SK-N-SH (cell line): ENCODE data around the gene CELF4. TPM values are rescaled to one million over a fixed set of nuclear protein-coding genes. Genes with fewer than 3 reads are reported as not detected.

Source experiments
- CTCF ChIA-PET: fragments of 300-600, 350-600 bp; formaldehyde crosslinking; extraction: SDS; loops from one replicate; lab custom pipeline; 2021; lab: Yijun Ruan, JAX
- POLR2A ChIA-PET: fragments of 350-600 bp; sonication (Branson Sonifier 250); formaldehyde crosslinking; extraction: SDS; loops from one replicate; lab custom pipeline; 2020; ENCODE audit warnings: antibody characterized with exemption, inconsistent platforms; lab: Yijun Ruan, JAX
- DNase-seq: peaks from one replicate; pipeline ENCODE4 v3.0.0; 2012
- H2AFZ ChIP-seq: fragments of 200-600 bp; sonication (generic); 2 replicates; pipeline ENCODE4 v1.8.1; 2016; ENCODE audit warnings: antibody characterized with exemption, mild to moderate bottlenecking, low read depth
- H3F3A ChIP-seq: fragments of 200-600 bp; sonication (generic); replicated peaks from 2 replicates; pipeline ENCODE3; 2016; ENCODE audit warnings: antibody characterized with exemption, mild to moderate bottlenecking; ENCODE audit not compliant: insufficient read depth
- H3K27ac ChIP-seq, 2 experiments: fragments of 200-500 bp in 1 of 2; fragments of 200-600 bp in 1 of 2; sonication (Bioruptor generic) in 1 of 2; sonication (generic), shearing (Covaris generic) in 1 of 2; 2 replicates each; pipeline versions ENCODE4 v1.5.1 to v1.6.1; 2014 to 2016; ENCODE audit warnings: low read depth in 2 of 2, inconsistent platforms in 1 of 2, low read length in 1 of 2, mild to moderate bottlenecking in 1 of 2, mixed read lengths in 1 of 2
- H3K27me3 ChIP-seq: fragments of 200-600 bp; sonication (generic), shearing (Covaris generic); 2 replicates; pipeline ENCODE4 v1.6.1; 2016; ENCODE audit warnings: mixed run types; ENCODE audit not compliant: insufficient read depth
- H3K36me3 ChIP-seq, 2 experiments: fragments of 200-500 bp in 1 of 2; fragments of 200-600 bp in 1 of 2; sonication (Bioruptor generic) in 1 of 2; sonication (generic) in 1 of 2; replicated peaks in 1 of 2; 2 replicates each; pipeline versions ENCODE3 to v1.5.1; 2014 to 2016; ENCODE audit warnings: low read length in 1 of 2, mild to moderate bottlenecking in 1 of 2; ENCODE audit not compliant: insufficient read depth in 2 of 2, control insufficient read depth in 1 of 2
- H3K4me1 ChIP-seq, 2 experiments: fragments of 200-500 bp in 1 of 2; fragments of 200-600 bp in 1 of 2; sonication (Bioruptor generic) in 1 of 2; sonication (generic), shearing (Covaris generic) in 1 of 2; 2 replicates each; pipeline versions ENCODE4 v1.5.1 to v1.6.1; 2014 to 2016; ENCODE audit warnings: low read depth in 1 of 2, low read length in 1 of 2, mixed run types in 1 of 2; ENCODE audit not compliant: insufficient read depth in 2 of 2, control insufficient read depth in 1 of 2
- H3K4me2 ChIP-seq: fragments of 200-600 bp; sonication (generic), shearing (Covaris generic); 2 replicates; pipeline ENCODE4 v1.6.1; 2017; ENCODE audit warnings: mixed run types
- H3K4me3 ChIP-seq, 2 experiments: fragments of 200-500 bp in 1 of 2; fragments of 200-600 bp in 1 of 2; sonication (Bioruptor generic) in 1 of 2; sonication (generic), shearing (Covaris generic) in 1 of 2; 2 replicates each; pipeline versions ENCODE4 v1.5.1 to v1.8.1; 2014 to 2016; ENCODE audit warnings: low read depth in 2 of 2, inconsistent platforms in 1 of 2, low read length in 1 of 2, mild to moderate bottlenecking in 1 of 2, mixed read lengths in 1 of 2, moderate library complexity in 1 of 2
- H3K79me2 ChIP-seq: fragments of 200-600 bp; sonication (generic); 2 replicates; pipeline ENCODE4 v1.8.1; 2017; ENCODE audit warnings: mild to moderate bottlenecking; ENCODE audit not compliant: insufficient read depth
- H3K9ac ChIP-seq: fragments of 200-600 bp; sonication (generic); 2 replicates; pipeline ENCODE4 v1.6.1; 2017; ENCODE audit warnings: mixed run types
- H3K9me2 ChIP-seq: fragments of 200-600 bp; sonication (generic); 2 replicates; pipeline ENCODE4 v1.6.1; 2017; ENCODE audit warnings: mixed run types
- H3K9me3 ChIP-seq: fragments of 200-600 bp; sonication (generic); 2 replicates; pipeline ENCODE4 v1.6.1; 2017; ENCODE audit warnings: mixed run types, mild to moderate bottlenecking, moderate library complexity
- H4K20me1 ChIP-seq: fragments of 200-600 bp; sonication (generic); 2 replicates; pipeline ENCODE4 v1.6.1; 2017; ENCODE audit warnings: mild to moderate bottlenecking, mixed run types; ENCODE audit not compliant: insufficient read depth
- CHD2 ChIP-seq: fragments of 150-350 bp; IDR thresholded peaks from 2 replicates; pipeline ENCODE4 v1.6.1; 2018; ENCODE audit warnings: low read length; ENCODE audit not compliant: partially characterized antibody
- CTCF ChIP-seq: fragments of 200-600 bp; sonication (generic); IDR thresholded peaks from 2 replicates; pipeline ENCODE4 v1.6.1; 2017; ENCODE audit warnings: antibody characterized with exemption, mild to moderate bottlenecking, moderate library complexity
- FOSL2 ChIP-seq: IDR thresholded peaks from 2 replicates; pipeline ENCODE4 v1.4.0; 2012; ENCODE audit warnings: low read depth, mild to moderate bottlenecking, moderate library complexity, borderline replicate concordance
- FOXJ3 ChIP-seq: sonication (generic); formaldehyde crosslinking; IDR thresholded peaks from 2 replicates; pipeline ENCODE4 v1.5.1; 2020; ENCODE audit warnings: mild to moderate bottlenecking, missing genetic modification reagents
- GABPA ChIP-seq: IDR thresholded peaks from 2 replicates; pipeline ENCODE4 v1.4.0; 2012; ENCODE audit warnings: low read depth, mild to moderate bottlenecking
- GATA2 ChIP-seq: sonication (generic); formaldehyde crosslinking; IDR thresholded peaks from 2 replicates; pipeline ENCODE4 v1.5.0; 2020; ENCODE audit warnings: mild to moderate bottlenecking, missing genetic modification reagents
- IRF3 ChIP-seq: fragments of 150-350 bp; IDR thresholded peaks from 2 replicates; pipeline ENCODE4 v1.6.1; 2016; ENCODE audit warnings: mild to moderate bottlenecking, low read depth, low read length
- JUND ChIP-seq: IDR thresholded peaks from 2 replicates; pipeline ENCODE4 v1.4.0; 2012
- MAX ChIP-seq: IDR thresholded peaks from 2 replicates; pipeline ENCODE4 v1.4.0; 2012; ENCODE audit warnings: low read depth
- MXI1 ChIP-seq: IDR thresholded peaks from 2 replicates; pipeline ENCODE4 v1.6.1; 2012; ENCODE audit warnings: mild to moderate bottlenecking, low read depth, low read length, improper control_type of control experiment
- NFIC ChIP-seq: IDR thresholded peaks from 2 replicates; pipeline ENCODE4 v1.4.0; 2012; ENCODE audit warnings: borderline replicate concordance
- POLR2AphosphoS5 ChIP-seq: IDR thresholded peaks from 2 replicates; pipeline ENCODE4 v1.6.1; 2012; ENCODE audit warnings: low read depth, low read length
- SIN3A ChIP-seq: IDR thresholded peaks from 2 replicates; pipeline ENCODE4 v1.6.1; 2012; ENCODE audit warnings: low read depth, mild to moderate bottlenecking, low read length, moderate library complexity, borderline replicate concordance
- TAF1 ChIP-seq: IDR thresholded peaks from 2 replicates; pipeline ENCODE4 v1.6.1; 2012; ENCODE audit warnings: low read depth, mild to moderate bottlenecking, low read length, moderate library complexity, borderline replicate concordance
- TCF12 ChIP-seq: IDR thresholded peaks from 2 replicates; pipeline ENCODE4 v1.4.0; 2012
- WGBS: methylation state at CpG from one replicate; pipeline ENCODE4 v1.1.6; 2017; ENCODE audit warnings: low lambda C conversion rate; 5-methylcytosine and 5-hydroxymethylcytosine counted together
- polyA plus RNA-seq, 3 experiments: library from polyadenylated mRNA; depleted of rRNA; stranded (reverse); fragments of >200 nt; gene quantifications; 2 replicates each; pipeline ENCODE4 v1.2.3, GENCODE V29; 2012

Gene CELF4
- polyA plus RNA-seq, 1 of the 3 experiments (the other 2 are of a cell fraction), result 0.26 TPM

- TF ChIP-seq SIN3A (no peak), FOSL2 (no peak)
Observed at GRCh38 chr18:37390687-37391086, 174.9 kb downstream of the CELF4 start (continued).

- CTCF ChIA-PET, result interaction anchor here (0.7 to 1.3 kb wide), 3 partner anchors 54 to 389 kb away, joined by 3 to 4 read pairs (median 3); no protein-coding TSS in a partner anchor
- 41% methylated on average over 9 of the region's 19 CpGs for WGBS
Observed at GRCh38 chr18:37389684-37390368, 175.8 kb downstream of the CELF4 start.

More at GRCh38 chr18:37389684-37390368, 175.8 kb downstream of the CELF4 start:
- POLR2A ChIA-PET, result no interaction called here
- H3K9ac ChIP-seq, result no peak overlapping the region
- H3K36me3 ChIP-seq, result no peaks in the 10 kb centered on the region
- H3K4me2 ChIP-seq, result no peak overlapping the region
- H2AFZ ChIP-seq, result no peak overlapping the region
- no peaks in the 10 kb centered on the region for H3K79me2 ChIP-seq
- H4K20me1 ChIP-seq, result no peaks in the 10 kb centered on the region
- no peaks in the 10 kb centered on the region for H3K9me2 ChIP-seq
- peaks cover 0 to 34% of the 10 kb centered on the region in 2 experiments; a peak in 1 of 4 replicates for H3K4me1 ChIP-seq
- TF ChIP-seq TCF12, result no peak
- TF ChIP-seq GATA2 (CRISPR knock-in tag), result no peak
- no peak for TF ChIP-seq FOXJ3 (CRISPR knock-in tag)
- no peak for TF ChIP-seq CHD2
- no peak for TF ChIP-seq MAX
- no peak for TF ChIP-seq MXI1
- TF ChIP-seq NFIC, result no peak
- no peak for TF ChIP-seq JUND
- TF ChIP-seq CTCF, result no peak
- no peak for TF ChIP-seq TAF1
- TF ChIP-seq POLR2AphosphoS5, result no peak
- no peak for TF ChIP-seq IRF3
- TF ChIP-seq GABPA, result no peak
- no peak for DNase-seq
- no peaks in the 10 kb centered on the region for H3K9me3 ChIP-seq
- no peak overlapping the region for H3K27ac ChIP-seq
- no peaks in the 10 kb centered on the region for H3F3A ChIP-seq
- H3K27me3 ChIP-seq, result no peaks in the 10 kb centered on the region
- H3K4me3 ChIP-seq, result no peak overlapping the region
